Measurements from ENCODE around the gene CLRN2. TPM values are rescaled to one million over a fixed set of nuclear protein-coding genes. Genes with fewer than 3 reads are reported as not detected.
A peak's percentile ranks its signal among the peaks of the same experiment; 100 is the strongest.

CLRN2 gene
- total RNA-seq, 2 donors from 2014 or later: not detected

GRCh38 chr4:17504081-17504480 is 10.9 kb upstream of the CLRN2 start:
- no peaks in the 10 kb centered on the region for H3K9me3 ChIP-seq
- H3K4me3 ChIP-seq: no peak overlapping the region
- no peaks in the 10 kb centered on the region for H3K4me1 ChIP-seq (ENCODE audit: control insufficient read depth in 1 of 2, low read depth in 2 of 2)
- peaks cover 11% of the 10 kb centered on the region for H3K36me3 ChIP-seq
- DNase-seq (ENCODE audit: low spot score) (no peak), ATAC-seq (ENCODE audit: insufficient number of reproducible peaks, low FRiP score, low read depth) (no peak)
- TF ChIP-seq CTCF (IDR thresholded peaks at IDR 0.05): no peak
- H3K27me3 ChIP-seq (replicated peaks; ENCODE audit: insufficient read depth): no peaks in the 10 kb centered on the region
- H3K27ac ChIP-seq: no peak overlapping the region

GRCh38 chr4:17510582-17510981 is 4.4 kb upstream of the CLRN2 start:
- no peak for TF ChIP-seq CTCF (IDR thresholded peaks at IDR 0.05)
- Histone ChIP-seq H3K27ac (no peak overlapping the region), H3K9me3 (no peaks in the 10 kb centered on the region), H3K4me3 (peak overlapping the region; percentile 80), H3K36me3 (peaks cover 2% of the 10 kb centered on the region), H3K27me3 (replicated peaks; ENCODE audit: insufficient read depth) (no peaks in the 10 kb centered on the region), H3K4me1 (ENCODE audit: control insufficient read depth in 1 of 2, low read depth in 2 of 2) (peaks cover 15 to 26% of the 10 kb centered on the region in 2 donors)
- ATAC-seq (ENCODE audit: insufficient number of reproducible peaks, low FRiP score, low read depth): no peak
- DNase-seq (ENCODE audit: low spot score): no peak

GRCh38 chr4:17511051-17511450 is 3.9 kb upstream of the CLRN2 start:
- H3K27ac ChIP-seq: peak overlapping the region; percentile 1 to 63

GRCh38 chr4:17511509-17511949 is 3.4 kb upstream of the CLRN2 start:
- H3K9me3 ChIP-seq: no peaks in the 10 kb centered on the region
- H3K36me3 ChIP-seq: peaks cover 2% of the 10 kb centered on the region
- TF ChIP-seq CTCF (IDR thresholded peaks at IDR 0.05): no peak
- peak overlapping the region; percentile 1 to 63 for H3K27ac ChIP-seq
- peak overlapping the region; percentile 80 for H3K4me3 ChIP-seq
- ATAC-seq (ENCODE audit: insufficient number of reproducible peaks, low FRiP score, low read depth): peak; percentile 57
- peak; percentile 2 for DNase-seq (ENCODE audit: low spot score)
- no peaks in the 10 kb centered on the region for H3K27me3 ChIP-seq (replicated peaks; ENCODE audit: insufficient read depth)
- H3K4me1 ChIP-seq (ENCODE audit: control insufficient read depth in 1 of 2, low read depth in 2 of 2): peaks cover 15 to 26% of the 10 kb centered on the region in 2 donors

More at GRCh38 chr4:17511051-17511450, 3.9 kb upstream of the CLRN2 start:
- H3K4me3 ChIP-seq: peak overlapping the region; percentile 80
- H3K9me3 ChIP-seq: no peaks in the 10 kb centered on the region
- H3K4me1 ChIP-seq (ENCODE audit: control insufficient read depth in 1 of 2, low read depth in 2 of 2): peaks cover 15 to 26% of the 10 kb centered on the region in 2 donors
- no peak for TF ChIP-seq CTCF (IDR thresholded peaks at IDR 0.05)
- DNase-seq (ENCODE audit: low spot score) (no peak), ATAC-seq (ENCODE audit: insufficient number of reproducible peaks, low FRiP score, low read depth) (no peak)
- peaks cover 2% of the 10 kb centered on the region for H3K36me3 ChIP-seq
- no peaks in the 10 kb centered on the region for H3K27me3 ChIP-seq (replicated peaks; ENCODE audit: insufficient read depth)

- DNase-seq (ENCODE audit: low spot score) (no peak), ATAC-seq (ENCODE audit: insufficient number of reproducible peaks, low FRiP score, low read depth) (peak; percentile 91)
- H3K4me3 ChIP-seq: peak within 1 kb of the TSS; percentile 80
- peaks cover 2% of the 10 kb centered on the region for H3K36me3 ChIP-seq
- peak within 1 kb of the TSS; percentile 30 to 63 for H3K27ac ChIP-seq
- TF ChIP-seq CTCF (IDR thresholded peaks at IDR 0.05): peak; percentile 25
- H3K9me3 ChIP-seq: no peaks in the 10 kb centered on the region
- peaks cover 15 to 26% of the 10 kb centered on the region in 2 donors for H3K4me1 ChIP-seq (ENCODE audit: control insufficient read depth in 1 of 2, low read depth in 2 of 2)
- no peaks in the 10 kb centered on the region for H3K27me3 ChIP-seq (replicated peaks; ENCODE audit: insufficient read depth)
Observed at GRCh38 chr4:17511950-17512795, 2.8 kb upstream of the CLRN2 start, which contains the start of gene QDPR. QDPR (minus strand) TSS chr4:17512090; CDS start chr4:17512054, 36 bp downstream.
